Naive B cell (primary cell): ENCODE measurements around the gene RFFL. TPM values are rescaled to one million over a fixed set of nuclear protein-coding genes. Genes with fewer than 3 reads are reported as not detected.
A peak's percentile ranks its signal among the peaks of the same experiment; 100 is the strongest.
"Not testable (repeated sequence)": the region's sequence is repeated elsewhere in the genome, so short reads cannot be mapped to it uniquely, and the experiment has no call there.

ENCODE experiments used
- ATAC-seq, 2 donors: fragments of 150-1000 bp; cut with Tn5 transposase; 2 replicates each; pipeline ENCODE4 v1.10.0; 2021; ENCODE audit warnings: low read depth in 2 of 2, mild to moderate bottlenecking in 2 of 2, moderate library complexity in 2 of 2
- DNase-seq: peaks from one replicate; pipeline ENCODE4 v3.0.0; 2022
- H3K27ac Mint-ChIP-seq, 6 donors: one replicate each; pipeline ENCODE4 v1.8.0; 2020 to 2022; ENCODE audit warnings: mild to moderate bottlenecking in 6 of 6, mixed read lengths in 6 of 6, moderate library complexity in 5 of 6, inconsistent platforms in 2 of 6
- H3K27me3 Mint-ChIP-seq, 3 donors: one replicate each; pipeline ENCODE4 v1.8.0; 2021 to 2022; ENCODE audit warnings: mixed read lengths in 3 of 3, mild to moderate bottlenecking in 1 of 3
- H3K36me3 Mint-ChIP-seq, 2 donors: one replicate each; pipeline ENCODE4 v1.8.0; 2020 to 2022; ENCODE audit warnings: mixed read lengths in 2 of 2, inconsistent platforms in 1 of 2, mild to moderate bottlenecking in 1 of 2
- H3K4me1 Mint-ChIP-seq, 3 donors: one replicate each; pipeline ENCODE4 v1.8.0; 2020 to 2022; ENCODE audit warnings: mixed read lengths in 3 of 3, inconsistent platforms in 1 of 3, mild to moderate bottlenecking in 1 of 3, moderate library complexity in 1 of 3
- H3K4me3 Mint-ChIP-seq, 8 donors: one replicate each; pipeline ENCODE4 v1.8.0; 2020 to 2022; ENCODE audit warnings: mild to moderate bottlenecking in 8 of 8, mixed read lengths in 8 of 8, moderate library complexity in 8 of 8, inconsistent platforms in 2 of 8
- H3K9me3 Mint-ChIP-seq, 7 donors: one replicate each; pipeline ENCODE4 v1.8.0; 2020 to 2022; ENCODE audit warnings: mixed read lengths in 7 of 7, mild to moderate bottlenecking in 5 of 7, inconsistent platforms in 2 of 7, moderate library complexity in 1 of 7
- polyA plus RNA-seq, 6 donors: library from polyadenylated mRNA; unstranded; fragments of 300-500 nt; fragmentation: Illumina TruSeq; gene quantifications; one replicate each; pipeline ENCODE4 v1.2.3, GENCODE V29; 2021; ENCODE audit warnings: low read depth in 6 of 6

RFFL gene, protein sequence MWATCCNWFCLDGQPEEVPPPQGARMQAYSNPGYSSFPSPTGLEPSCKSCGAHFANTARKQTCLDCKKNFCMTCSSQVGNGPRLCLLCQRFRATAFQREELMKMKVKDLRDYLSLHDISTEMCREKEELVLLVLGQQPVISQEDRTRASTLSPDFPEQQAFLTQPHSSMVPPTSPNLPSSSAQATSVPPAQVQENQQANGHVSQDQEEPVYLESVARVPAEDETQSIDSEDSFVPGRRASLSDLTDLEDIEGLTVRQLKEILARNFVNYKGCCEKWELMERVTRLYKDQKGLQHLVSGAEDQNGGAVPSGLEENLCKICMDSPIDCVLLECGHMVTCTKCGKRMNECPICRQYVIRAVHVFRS
- 10 to 100 TPM; 15.9 to 27.4 (median 22.3) TPM for polyA plus RNA-seq

DNA sequence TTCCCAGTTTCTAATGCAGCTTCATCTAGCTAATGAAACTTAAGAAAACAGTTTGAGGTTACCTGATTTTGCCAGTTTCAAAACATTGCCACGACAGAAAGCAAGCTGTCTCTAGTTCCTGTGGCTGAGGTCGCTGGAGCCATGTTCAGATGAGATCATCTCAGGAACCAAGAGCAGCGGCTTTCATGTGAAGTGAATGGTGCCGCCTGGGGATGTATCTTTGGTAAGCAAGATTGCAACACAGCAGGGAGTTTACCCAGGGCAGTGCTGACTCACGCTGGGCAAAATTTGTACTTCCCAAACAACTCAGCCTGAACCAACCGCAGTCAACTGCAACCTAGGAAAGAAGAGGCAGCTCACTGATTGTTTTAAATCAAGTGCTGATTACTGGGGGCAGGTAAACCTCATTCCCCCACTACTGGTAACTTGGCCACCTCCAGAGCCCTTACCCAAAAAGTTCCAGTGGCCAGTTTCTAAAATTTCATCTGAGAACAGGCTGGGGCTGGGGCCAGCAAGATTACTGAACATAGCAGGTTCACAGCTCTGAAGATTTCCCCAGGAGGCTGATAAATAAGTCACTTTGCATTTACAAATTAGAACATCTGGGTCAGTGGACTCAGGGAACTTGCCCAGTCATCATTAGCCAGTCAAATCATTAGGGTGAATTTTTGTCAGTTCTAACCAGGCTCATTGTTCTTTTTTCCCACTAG is at the start of gene RFFL:
Gene RFFL, minus strand, starts transcription at position 194 of the 710 bp plus-strand sequence. CDS start 37,154 bp downstream, outside the sequence.
- Mint-ChIP-seq H3K9me3 (no peaks in the 10 kb centered on the region), H3K4me1 (peaks cover 15 to 41% (median 26%) of the 10 kb centered on the region in 3 donors), H3K36me3 (peaks cover 0 to 8% of the 10 kb centered on the region in 2 donors), H3K4me3 (peak within 1 kb of the TSS; percentile 13 to 81 (median 56)), H3K27ac (peak within 1 kb of the TSS; percentile 44 to 95 (median 81)), H3K27me3 (no peaks in the 10 kb centered on the region)
- ATAC-seq (peak; percentile 97 to 98), DNase-seq (peak; percentile 34)

DNA sequence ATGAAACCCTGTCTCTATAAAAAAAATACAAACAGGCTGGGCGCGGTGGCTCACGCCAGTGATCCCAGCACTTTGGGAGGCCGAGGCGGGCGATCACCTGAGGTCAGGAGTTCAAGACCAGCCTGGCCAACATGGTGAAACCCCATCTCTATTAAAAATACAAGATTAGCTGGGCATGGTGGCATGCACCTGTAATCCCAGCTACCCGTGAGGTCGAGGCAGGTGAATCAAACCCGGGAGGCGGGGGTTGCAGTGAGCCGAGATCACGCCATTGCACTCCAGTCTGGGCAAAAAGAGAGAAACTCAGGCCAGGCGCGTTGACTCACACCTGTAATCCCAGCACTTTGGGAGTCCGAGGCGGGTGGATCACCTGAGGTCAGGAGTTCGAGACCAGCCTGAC is 47.3 kb upstream of the RFFL start:
- not testable (repeated sequence) for DNase-seq, ATAC-seq, H3K27ac Mint-ChIP-seq, H3K4me3 Mint-ChIP-seq, H3K9me3 Mint-ChIP-seq, H3K27me3 Mint-ChIP-seq
- Mint-ChIP-seq H3K36me3 (peaks cover 9 to 17% of the 10 kb centered on the region in 2 donors), H3K4me1 (peaks cover 3 to 13% (median 11%) of the 10 kb centered on the region in 3 donors)

DNA sequence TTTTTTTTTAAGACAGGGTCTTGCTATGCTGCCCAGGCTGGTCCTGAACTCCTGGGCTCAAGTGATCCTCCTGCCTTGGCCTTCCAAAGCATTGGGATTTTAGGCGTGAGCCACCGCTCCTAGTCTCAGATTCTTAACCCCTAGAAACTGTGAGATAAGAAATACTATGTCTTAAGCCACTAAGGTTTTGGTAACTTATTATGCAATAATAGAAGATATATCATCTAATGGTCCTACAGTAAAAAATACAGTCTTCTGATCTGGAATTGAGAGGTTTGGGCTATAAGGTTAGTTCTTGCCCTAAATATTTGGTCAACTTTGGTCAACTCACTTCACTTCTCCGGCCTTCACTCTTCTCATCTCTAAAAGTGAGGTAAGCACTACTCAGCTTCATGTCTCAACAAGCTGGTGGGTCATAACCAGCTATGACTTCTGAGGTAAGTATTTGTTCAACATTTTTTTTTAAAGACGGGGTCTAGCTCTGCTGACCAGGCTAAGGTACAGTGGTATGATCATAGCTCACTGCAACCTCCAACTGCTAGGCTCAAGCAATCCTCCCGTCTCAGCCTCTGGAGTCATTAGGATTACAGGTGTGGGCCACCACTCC is 41.4 kb upstream of the RFFL start:
- Mint-ChIP-seq H3K9me3 (peaks cover 0 to 2% (median 0%) of the 10 kb centered on the region in 7 donors), H3K36me3 (peaks cover 25 to 32% of the 10 kb centered on the region in 2 donors), H3K4me1 (peaks cover 0 to 7% (median 6%) of the 10 kb centered on the region in 3 donors), H3K27me3 (no peaks in the 10 kb centered on the region), H3K4me3 (no peak overlapping the region), H3K27ac (peak overlapping the region in 2 of 6 donors; percentile 29 to 37)
- ATAC-seq (no peak), DNase-seq (no peak)

DNA sequence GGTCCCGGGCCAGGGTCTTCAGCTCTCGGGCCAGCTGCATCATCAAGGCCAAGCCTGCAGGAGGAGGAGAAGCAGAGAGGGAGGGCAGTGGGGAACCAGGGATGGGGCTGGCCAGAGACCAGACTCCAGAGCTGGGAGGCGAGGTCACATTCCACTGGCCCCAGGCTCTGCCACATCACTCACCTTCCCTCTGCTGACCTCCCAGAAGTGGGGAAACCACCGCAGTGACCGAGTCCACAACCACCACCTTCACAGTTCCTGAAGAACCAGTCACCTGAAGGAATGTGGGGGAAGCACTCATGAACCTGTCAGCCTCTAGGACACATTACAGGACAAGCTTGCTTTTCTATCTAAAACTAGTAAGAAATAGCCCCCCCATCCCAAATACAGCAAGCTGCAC is 39.8 kb upstream of the RFFL start:
- Mint-ChIP-seq H3K27me3 (no peaks in the 10 kb centered on the region), H3K9me3 (peaks cover 0 to 2% (median 0%) of the 10 kb centered on the region in 7 donors), H3K36me3 (peaks cover 30 to 40% of the 10 kb centered on the region in 2 donors), H3K27ac (peak overlapping the region in 1 of 6 donors; percentile 19), H3K4me1 (peaks cover 0 to 7% (median 2%) of the 10 kb centered on the region in 3 donors), H3K4me3 (no peak overlapping the region)
- DNase-seq (no peak), ATAC-seq (no peak)

DNA sequence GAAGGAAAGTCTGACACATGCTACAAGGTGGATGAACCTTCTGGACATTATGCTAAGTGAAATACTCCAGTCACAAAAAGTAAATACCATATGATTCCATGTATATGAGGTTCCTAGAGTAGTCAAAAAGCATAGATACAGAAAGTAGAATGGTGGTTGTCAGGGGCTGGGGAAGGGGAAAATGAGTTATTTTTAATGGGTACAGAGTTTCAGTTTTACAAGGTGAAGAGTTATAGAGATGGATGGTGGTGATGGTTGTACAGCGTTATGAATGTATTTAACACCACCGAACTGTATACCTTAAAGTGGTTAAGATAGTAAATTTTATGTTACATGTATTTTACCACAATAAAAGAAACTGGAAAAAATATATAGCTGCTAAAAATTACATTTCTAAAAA is 38.2 kb upstream of the RFFL start:
- Mint-ChIP-seq H3K27ac (peak overlapping the region in 2 of 6 donors; percentile 27 to 66), H3K27me3 (no peaks in the 10 kb centered on the region), H3K4me1 (peaks cover 0 to 7% (median 2%) of the 10 kb centered on the region in 3 donors)

DNA sequence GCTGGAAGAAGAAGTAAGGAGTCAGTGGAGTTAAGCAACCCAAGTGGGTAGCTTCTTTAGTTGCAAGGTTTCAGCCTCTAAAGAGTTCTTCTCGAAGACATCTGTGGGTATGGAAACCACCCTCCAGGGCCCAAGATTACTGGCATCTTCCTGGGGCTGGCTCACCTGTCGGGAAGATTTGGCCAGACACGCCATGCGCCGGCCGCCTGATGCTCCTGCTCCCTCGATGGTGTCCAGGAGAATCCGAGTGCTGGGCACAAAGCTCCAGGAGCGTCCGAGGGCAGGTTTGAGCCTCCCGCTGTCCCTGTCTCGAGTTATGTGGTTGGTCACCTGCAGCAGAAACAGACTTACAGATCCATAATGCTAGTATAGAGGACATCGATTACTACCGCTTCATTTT is 37.5 kb upstream of the RFFL start:
- H3K4me3 Mint-ChIP-seq, result no peak overlapping the region
- no peaks in the 10 kb centered on the region for H3K9me3 Mint-ChIP-seq
- DNase-seq, result no peak
- no peak for ATAC-seq
- peaks cover 24 to 26% of the 10 kb centered on the region in 2 donors for H3K36me3 Mint-ChIP-seq
- H3K27me3 Mint-ChIP-seq, result no peaks in the 10 kb centered on the region
- H3K4me1 Mint-ChIP-seq, result peaks cover 0 to 2% (median under 1%) of the 10 kb centered on the region in 3 donors
- no peak overlapping the region for H3K27ac Mint-ChIP-seq

More for the DNA sequence above, 38.2 kb upstream of the RFFL start:
- H3K36me3 Mint-ChIP-seq, result peaks cover 30 to 33% of the 10 kb centered on the region in 2 donors
- DNase-seq (no peak), ATAC-seq (no peak)
- H3K4me3 Mint-ChIP-seq, result no peak overlapping the region
- peaks cover 0 to 2% (median 0%) of the 10 kb centered on the region in 7 donors for H3K9me3 Mint-ChIP-seq

DNA sequence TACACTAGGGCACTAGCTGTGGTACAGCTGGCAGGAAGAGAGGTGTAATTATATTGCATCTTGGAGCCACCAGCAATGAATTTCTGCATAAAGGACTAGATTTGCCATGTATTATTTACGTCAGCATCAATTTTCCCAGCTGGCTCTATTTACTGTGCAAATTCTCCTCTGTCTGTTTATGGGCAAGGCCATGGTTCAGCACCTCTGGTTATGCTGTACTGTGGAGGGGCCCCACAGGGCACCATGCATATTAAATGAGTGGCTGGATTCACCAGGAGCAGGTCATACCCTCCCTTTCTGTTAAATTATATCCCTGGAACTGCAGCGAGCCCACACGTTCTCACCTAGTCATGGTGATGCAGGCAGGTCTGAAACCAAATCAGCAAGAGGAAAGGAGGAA is 36.4 kb upstream of the RFFL start:
- H3K27ac Mint-ChIP-seq, result peak overlapping the region in 2 of 6 donors; percentile 56 to 76
- H3K4me1 Mint-ChIP-seq, result peaks cover 0 to 2% (median 0%) of the 10 kb centered on the region in 3 donors
- peaks cover 15 to 18% of the 10 kb centered on the region in 2 donors for H3K36me3 Mint-ChIP-seq
- H3K27me3 Mint-ChIP-seq, result no peaks in the 10 kb centered on the region
- no peaks in the 10 kb centered on the region for H3K9me3 Mint-ChIP-seq
- no peak overlapping the region for H3K4me3 Mint-ChIP-seq
- ATAC-seq (no peak), DNase-seq (no peak)

DNA sequence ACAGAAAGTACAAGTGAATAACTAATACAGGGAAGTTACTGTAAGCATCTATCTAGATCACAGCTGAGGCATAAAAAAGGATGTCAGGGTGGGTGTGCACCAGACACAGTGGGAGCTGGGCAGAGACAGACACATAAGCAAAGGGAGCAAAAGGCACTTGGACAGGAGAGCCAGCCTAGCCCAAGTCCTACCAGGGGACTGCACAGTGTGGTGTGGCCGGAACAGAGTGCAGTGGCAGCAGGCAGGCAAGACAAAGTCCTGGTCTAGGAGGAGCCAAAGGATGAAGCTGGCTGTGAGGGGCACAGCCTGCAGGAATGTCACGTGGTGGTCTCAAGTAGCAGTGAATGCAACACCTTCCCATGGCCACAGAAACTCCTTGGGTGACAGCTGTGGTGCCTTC is 34.3 kb upstream of the RFFL start:
- peaks cover 14 to 16% of the 10 kb centered on the region in 2 donors for H3K36me3 Mint-ChIP-seq
- DNase-seq (no peak), ATAC-seq (no peak)
- no peaks in the 10 kb centered on the region for H3K27me3 Mint-ChIP-seq
- H3K4me1 Mint-ChIP-seq, result no peaks in the 10 kb centered on the region
- H3K9me3 Mint-ChIP-seq, result no peaks in the 10 kb centered on the region
- H3K27ac Mint-ChIP-seq, result peak overlapping the region in 1 of 6 donors; percentile 89
- peak overlapping the region in 1 of 8 donors; percentile 36 for H3K4me3 Mint-ChIP-seq

DNA sequence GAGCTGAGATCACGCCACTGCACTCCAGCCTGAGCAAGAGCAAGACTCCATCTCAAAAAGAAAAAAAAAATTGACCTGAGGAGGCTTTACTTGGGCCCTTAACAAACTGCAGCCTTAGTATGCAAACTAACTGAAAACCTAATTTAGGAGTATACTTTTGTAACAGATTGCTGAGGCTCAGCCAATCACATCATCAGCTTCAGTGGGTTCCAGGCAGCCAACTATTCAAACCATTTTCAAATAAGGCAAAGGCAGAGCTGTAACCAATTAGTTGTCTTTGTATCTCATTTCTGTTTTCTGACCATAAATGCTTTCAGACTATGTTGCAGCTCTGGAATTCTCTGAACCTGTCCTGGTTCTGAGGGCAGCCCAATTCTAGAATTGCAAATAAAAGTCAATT is 32.2 kb upstream of the RFFL start:
- Mint-ChIP-seq H3K36me3 (peaks cover 13 to 14% of the 10 kb centered on the region in 2 donors), H3K27me3 (no peaks in the 10 kb centered on the region), H3K4me3 (no peak overlapping the region), H3K9me3 (no peaks in the 10 kb centered on the region), H3K4me1 (no peaks in the 10 kb centered on the region), H3K27ac (peak overlapping the region in 2 of 6 donors; percentile 56 to 78)
- ATAC-seq, result no peak
- no peak for DNase-seq

DNA sequence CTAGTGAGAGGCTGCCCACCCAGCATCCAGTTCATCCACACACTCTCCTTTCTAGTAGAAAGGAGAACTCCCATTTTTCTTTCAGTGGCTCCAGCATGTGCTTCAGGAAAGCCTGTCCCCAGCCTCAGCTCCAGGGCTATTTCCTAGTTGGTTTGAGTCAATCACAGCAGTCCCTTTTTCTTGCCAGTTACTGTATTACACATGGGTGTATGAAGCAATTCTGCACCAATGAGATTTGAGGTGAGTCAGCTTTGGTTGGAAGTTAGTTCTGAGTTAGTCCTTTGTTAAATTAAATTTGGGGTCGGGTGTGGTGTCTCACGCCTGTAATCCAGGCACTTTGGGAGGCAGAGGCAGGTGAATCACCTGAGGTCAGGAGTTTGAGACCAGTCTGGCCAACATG is 31.4 kb upstream of the RFFL start:
- H3K27ac Mint-ChIP-seq, result peak overlapping the region in 1 of 6 donors; percentile 93
- DNase-seq (no peak), ATAC-seq (no peak)
- peaks cover 5 to 8% of the 10 kb centered on the region in 2 donors for H3K36me3 Mint-ChIP-seq
- no peaks in the 10 kb centered on the region for H3K27me3 Mint-ChIP-seq
- H3K4me1 Mint-ChIP-seq, result peaks cover 0 to 5% (median under 1%) of the 10 kb centered on the region in 3 donors
- no peaks in the 10 kb centered on the region for H3K9me3 Mint-ChIP-seq
- peak overlapping the region in 1 of 8 donors; percentile 30 for H3K4me3 Mint-ChIP-seq

DNA sequence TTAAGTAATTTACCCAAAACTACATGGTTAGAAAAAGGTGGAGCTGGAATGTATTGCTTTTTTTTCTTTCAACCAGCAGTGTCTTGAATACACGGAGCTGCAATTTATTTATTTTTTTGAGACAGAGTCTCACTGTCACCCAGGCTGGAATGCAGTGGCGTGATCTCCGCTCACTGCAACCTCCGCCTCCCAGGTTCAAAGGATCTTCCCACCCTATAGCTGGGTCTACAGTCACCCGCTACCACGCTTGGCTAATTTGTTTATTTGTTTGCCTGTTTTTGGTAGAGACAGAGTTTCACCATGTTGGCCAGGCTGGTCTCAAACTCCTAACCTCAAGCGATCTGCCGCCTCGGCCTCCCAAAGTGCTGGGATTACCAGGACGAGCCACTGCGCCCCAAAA is 27.2 kb upstream of the RFFL start:
- H3K27me3 Mint-ChIP-seq, H3K36me3 Mint-ChIP-seq, ATAC-seq, H3K9me3 Mint-ChIP-seq, DNase-seq: not testable (repeated sequence)
- Mint-ChIP-seq H3K27ac (peak overlapping the region in 1 of 6 donors; percentile 64), H3K4me3 (peak overlapping the region in 3 of 8 donors; percentile 13 to 89 (median 64)), H3K4me1 (peaks cover 16 to 31% (median 27%) of the 10 kb centered on the region in 3 donors)

DNA sequence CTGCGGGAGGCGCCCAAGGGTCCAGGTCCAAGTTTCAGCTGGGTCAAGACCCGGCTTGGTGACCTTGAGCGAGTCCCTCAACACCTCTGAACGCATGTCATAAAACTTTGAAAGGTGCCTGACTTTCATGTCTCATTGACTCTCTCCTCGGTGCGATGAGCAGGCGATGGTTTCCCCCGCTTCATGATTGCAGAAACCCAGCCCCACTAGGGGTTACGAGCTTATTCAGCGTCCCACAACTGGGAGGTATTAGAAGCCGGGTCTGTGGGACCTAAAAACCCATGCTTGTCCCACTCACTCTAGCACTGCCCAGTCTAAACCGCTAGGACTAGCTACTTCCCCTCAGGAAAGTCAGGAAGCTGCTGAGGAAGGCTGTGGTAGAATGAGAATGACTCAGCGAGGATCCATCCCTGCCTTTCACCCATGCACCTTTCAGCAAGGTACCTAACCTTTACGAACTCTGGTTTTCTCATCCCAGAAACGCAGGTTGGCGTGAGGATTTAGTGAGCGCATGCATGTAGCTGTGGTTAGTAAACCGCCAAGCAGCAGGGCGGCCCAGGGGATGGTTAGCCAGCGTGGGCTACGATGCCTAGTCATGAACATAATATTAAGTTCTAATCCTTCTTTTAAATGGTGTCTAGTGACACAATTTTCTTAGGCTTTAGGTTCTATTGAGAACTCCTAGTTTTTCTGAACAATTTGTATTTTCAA is 26.2 kb upstream of the RFFL start:
- DNase-seq, result no peak
- Mint-ChIP-seq H3K4me1 (peaks cover 16 to 31% (median 27%) of the 10 kb centered on the region in 3 donors), H3K36me3 (no peaks in the 10 kb centered on the region), H3K27ac (peak overlapping the region; percentile 81 to 98 (median 94)), H3K9me3 (no peaks in the 10 kb centered on the region), H3K27me3 (no peaks in the 10 kb centered on the region), H3K4me3 (peak overlapping the region; percentile 89 to 99 (median 93))
- peak; percentile 10 to 19 for ATAC-seq
